Panc1 (cell line): ENCODE results near the gene SF3B2.
"Not testable (repeated sequence)": the region's sequence is repeated elsewhere in the genome, so short reads cannot be mapped to it uniquely, and the experiment has no call there.

Experiments
- TCF7L2 ChIP-seq: IDR thresholded peaks from 2 replicates; pipeline ENCODE4 v1.6.1; 2011; ENCODE audit warnings: mild to moderate bottlenecking, low read depth, low read length, inconsistent platforms
- TF ChIP-seq, protein P1 (sequence below): fragments of 450-650 bp; IDR thresholded peaks from 2 replicates; pipeline ENCODE4 v1.5.1; 2017; ENCODE audit warnings: mild to moderate bottlenecking

GRCh38 chr11:66023186-66023440 lies 29.1 kb upstream of the SF3B2 start:
- TF ChIP-seq, protein P1, sequence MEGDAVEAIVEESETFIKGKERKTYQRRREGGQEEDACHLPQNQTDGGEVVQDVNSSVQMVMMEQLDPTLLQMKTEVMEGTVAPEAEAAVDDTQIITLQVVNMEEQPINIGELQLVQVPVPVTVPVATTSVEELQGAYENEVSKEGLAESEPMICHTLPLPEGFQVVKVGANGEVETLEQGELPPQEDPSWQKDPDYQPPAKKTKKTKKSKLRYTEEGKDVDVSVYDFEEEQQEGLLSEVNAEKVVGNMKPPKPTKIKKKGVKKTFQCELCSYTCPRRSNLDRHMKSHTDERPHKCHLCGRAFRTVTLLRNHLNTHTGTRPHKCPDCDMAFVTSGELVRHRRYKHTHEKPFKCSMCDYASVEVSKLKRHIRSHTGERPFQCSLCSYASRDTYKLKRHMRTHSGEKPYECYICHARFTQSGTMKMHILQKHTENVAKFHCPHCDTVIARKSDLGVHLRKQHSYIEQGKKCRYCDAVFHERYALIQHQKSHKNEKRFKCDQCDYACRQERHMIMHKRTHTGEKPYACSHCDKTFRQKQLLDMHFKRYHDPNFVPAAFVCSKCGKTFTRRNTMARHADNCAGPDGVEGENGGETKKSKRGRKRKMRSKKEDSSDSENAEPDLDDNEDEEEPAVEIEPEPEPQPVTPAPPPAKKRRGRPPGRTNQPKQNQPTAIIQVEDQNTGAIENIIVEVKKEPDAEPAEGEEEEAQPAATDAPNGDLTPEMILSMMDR = not testable (repeated sequence)
- TF ChIP-seq TCF7L2 = not testable (repeated sequence)
